ENCODE measurements around the gene KIF5C. TPM values are rescaled to one million over a fixed set of nuclear protein-coding genes. Genes with fewer than 3 reads are reported as not detected.

Gene KIF5C
- total and polyA plus RNA-seq, 4 donors = 0.06 to 0.25 (median 0.14) TPM

- H3K4me1 ChIP-seq (ENCODE audit: control insufficient read depth in 4 of 4, insufficient read depth in 4 of 4, low read length in 3 of 4) = no peaks in the 10 kb centered on the region
- H3K27ac ChIP-seq (ENCODE audit: low read depth in 1 of 2, low read length in 2 of 2) = no peak overlapping the region
- TF ChIP-seq HNF4G (IDR thresholded peaks at IDR 0.05) (no peak), RXRA (IDR thresholded peaks at IDR 0.05) (no peak), SP1 (IDR thresholded peaks at IDR 0.05) (no peak), TAF1 (conservative IDR thresholded peaks at IDR 0.05) (no peak), HNF4A (conservative IDR thresholded peaks at IDR 0.05) (no peak), JUND (IDR thresholded peaks at IDR 0.05) (no peak), EGR1 (IDR thresholded peaks at IDR 0.05; ENCODE audit: low read depth in 2 of 2) (no peak), NR2F2 (IDR thresholded peaks at IDR 0.05) (no peak), FOXA1 (IDR thresholded peaks at IDR 0.05) (no peak)
- TF ChIP-seq, protein P1, sequence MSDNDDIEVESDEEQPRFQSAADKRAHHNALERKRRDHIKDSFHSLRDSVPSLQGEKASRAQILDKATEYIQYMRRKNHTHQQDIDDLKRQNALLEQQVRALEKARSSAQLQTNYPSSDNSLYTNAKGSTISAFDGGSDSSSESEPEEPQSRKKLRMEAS (IDR thresholded peaks at IDR 0.05) = no peak
- TF ChIP-seq, protein P2, sequence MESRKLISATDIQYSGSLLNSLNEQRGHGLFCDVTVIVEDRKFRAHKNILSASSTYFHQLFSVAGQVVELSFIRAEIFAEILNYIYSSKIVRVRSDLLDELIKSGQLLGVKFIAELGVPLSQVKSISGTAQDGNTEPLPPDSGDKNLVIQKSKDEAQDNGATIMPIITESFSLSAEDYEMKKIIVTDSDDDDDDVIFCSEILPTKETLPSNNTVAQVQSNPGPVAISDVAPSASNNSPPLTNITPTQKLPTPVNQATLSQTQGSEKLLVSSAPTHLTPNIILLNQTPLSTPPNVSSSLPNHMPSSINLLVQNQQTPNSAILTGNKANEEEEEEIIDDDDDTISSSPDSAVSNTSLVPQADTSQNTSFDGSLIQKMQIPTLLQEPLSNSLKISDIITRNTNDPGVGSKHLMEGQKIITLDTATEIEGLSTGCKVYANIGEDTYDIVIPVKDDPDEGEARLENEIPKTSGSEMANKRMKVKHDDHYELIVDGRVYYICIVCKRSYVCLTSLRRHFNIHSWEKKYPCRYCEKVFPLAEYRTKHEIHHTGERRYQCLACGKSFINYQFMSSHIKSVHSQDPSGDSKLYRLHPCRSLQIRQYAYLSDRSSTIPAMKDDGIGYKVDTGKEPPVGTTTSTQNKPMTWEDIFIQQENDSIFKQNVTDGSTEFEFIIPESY (IDR thresholded peaks at IDR 0.05) = no peak
- TF ChIP-seq, protein P3, sequence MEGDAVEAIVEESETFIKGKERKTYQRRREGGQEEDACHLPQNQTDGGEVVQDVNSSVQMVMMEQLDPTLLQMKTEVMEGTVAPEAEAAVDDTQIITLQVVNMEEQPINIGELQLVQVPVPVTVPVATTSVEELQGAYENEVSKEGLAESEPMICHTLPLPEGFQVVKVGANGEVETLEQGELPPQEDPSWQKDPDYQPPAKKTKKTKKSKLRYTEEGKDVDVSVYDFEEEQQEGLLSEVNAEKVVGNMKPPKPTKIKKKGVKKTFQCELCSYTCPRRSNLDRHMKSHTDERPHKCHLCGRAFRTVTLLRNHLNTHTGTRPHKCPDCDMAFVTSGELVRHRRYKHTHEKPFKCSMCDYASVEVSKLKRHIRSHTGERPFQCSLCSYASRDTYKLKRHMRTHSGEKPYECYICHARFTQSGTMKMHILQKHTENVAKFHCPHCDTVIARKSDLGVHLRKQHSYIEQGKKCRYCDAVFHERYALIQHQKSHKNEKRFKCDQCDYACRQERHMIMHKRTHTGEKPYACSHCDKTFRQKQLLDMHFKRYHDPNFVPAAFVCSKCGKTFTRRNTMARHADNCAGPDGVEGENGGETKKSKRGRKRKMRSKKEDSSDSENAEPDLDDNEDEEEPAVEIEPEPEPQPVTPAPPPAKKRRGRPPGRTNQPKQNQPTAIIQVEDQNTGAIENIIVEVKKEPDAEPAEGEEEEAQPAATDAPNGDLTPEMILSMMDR (IDR thresholded peaks at IDR 0.05; ENCODE audit: low read depth, low read length, missing input control) = no peak
- TF ChIP-seq, protein P4, sequence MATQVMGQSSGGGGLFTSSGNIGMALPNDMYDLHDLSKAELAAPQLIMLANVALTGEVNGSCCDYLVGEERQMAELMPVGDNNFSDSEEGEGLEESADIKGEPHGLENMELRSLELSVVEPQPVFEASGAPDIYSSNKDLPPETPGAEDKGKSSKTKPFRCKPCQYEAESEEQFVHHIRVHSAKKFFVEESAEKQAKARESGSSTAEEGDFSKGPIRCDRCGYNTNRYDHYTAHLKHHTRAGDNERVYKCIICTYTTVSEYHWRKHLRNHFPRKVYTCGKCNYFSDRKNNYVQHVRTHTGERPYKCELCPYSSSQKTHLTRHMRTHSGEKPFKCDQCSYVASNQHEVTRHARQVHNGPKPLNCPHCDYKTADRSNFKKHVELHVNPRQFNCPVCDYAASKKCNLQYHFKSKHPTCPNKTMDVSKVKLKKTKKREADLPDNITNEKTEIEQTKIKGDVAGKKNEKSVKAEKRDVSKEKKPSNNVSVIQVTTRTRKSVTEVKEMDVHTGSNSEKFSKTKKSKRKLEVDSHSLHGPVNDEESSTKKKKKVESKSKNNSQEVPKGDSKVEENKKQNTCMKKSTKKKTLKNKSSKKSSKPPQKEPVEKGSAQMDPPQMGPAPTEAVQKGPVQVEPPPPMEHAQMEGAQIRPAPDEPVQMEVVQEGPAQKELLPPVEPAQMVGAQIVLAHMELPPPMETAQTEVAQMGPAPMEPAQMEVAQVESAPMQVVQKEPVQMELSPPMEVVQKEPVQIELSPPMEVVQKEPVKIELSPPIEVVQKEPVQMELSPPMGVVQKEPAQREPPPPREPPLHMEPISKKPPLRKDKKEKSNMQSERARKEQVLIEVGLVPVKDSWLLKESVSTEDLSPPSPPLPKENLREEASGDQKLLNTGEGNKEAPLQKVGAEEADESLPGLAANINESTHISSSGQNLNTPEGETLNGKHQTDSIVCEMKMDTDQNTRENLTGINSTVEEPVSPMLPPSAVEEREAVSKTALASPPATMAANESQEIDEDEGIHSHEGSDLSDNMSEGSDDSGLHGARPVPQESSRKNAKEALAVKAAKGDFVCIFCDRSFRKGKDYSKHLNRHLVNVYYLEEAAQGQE (IDR thresholded peaks at IDR 0.05) = no peak
- H3K9ac ChIP-seq (ENCODE audit: low read depth in 1 of 2, low read length in 2 of 2) = no peak overlapping the region
- no peaks in the 10 kb centered on the region for H3K36me3 ChIP-seq (ENCODE audit: control insufficient read depth in 4 of 4, insufficient read depth in 3 of 4, low read depth in 1 of 4, low read length in 3 of 4)
- 52% methylated on average over 8 of the region's 8 CpGs for WGBS
- H3K9me3 ChIP-seq (ENCODE audit: control insufficient read depth in 4 of 4, low read length in 3 of 4) = no peaks in the 10 kb centered on the region
- no peak for DNase-seq (ENCODE audit: low spot score)
- H3K4me3 ChIP-seq (ENCODE audit: low read depth in 1 of 3, low read length in 3 of 3) = no peak overlapping the region
- no peaks in the 10 kb centered on the region for H3K27me3 ChIP-seq (ENCODE audit: control insufficient read depth in 4 of 4, insufficient read depth in 4 of 4, low read length in 3 of 4)
Measured at GRCh38 chr2:148994341-148994740, 119.3 kb downstream of the KIF5C start.

GRCh38 chr2:148996805-148997204, 121.8 kb downstream of the KIF5C start:
- no peak overlapping the region for H3K9ac ChIP-seq (ENCODE audit: low read depth in 1 of 2, low read length in 2 of 2)
- 87% methylated on average over 6 of the region's 6 CpGs for WGBS
- no peak for TF ChIP-seq GABPA (IDR thresholded peaks at IDR 0.05 in 1 of 2, conservative IDR thresholded peaks at IDR 0.05 in 1 of 2)
- TF ChIP-seq FOXA2 (IDR thresholded peaks at IDR 0.05) = no peak
- no peak for TF ChIP-seq RXRA (IDR thresholded peaks at IDR 0.05)
- no peak for TF ChIP-seq SP1 (IDR thresholded peaks at IDR 0.05)
- TF ChIP-seq, protein P4 (IDR thresholded peaks at IDR 0.05) = no peak
- TF ChIP-seq JUND (IDR thresholded peaks at IDR 0.05) = no peak
- no peak for TF ChIP-seq HNF4G (IDR thresholded peaks at IDR 0.05)
- no peak for TF ChIP-seq NR2F2 (IDR thresholded peaks at IDR 0.05)
- TF ChIP-seq, protein P2 (IDR thresholded peaks at IDR 0.05) = no peak
- no peak for TF ChIP-seq FOXA1 (IDR thresholded peaks at IDR 0.05)
- TF ChIP-seq EGR1 (IDR thresholded peaks at IDR 0.05; ENCODE audit: low read depth in 2 of 2) = no peak
- no peak for TF ChIP-seq TAF1 (conservative IDR thresholded peaks at IDR 0.05)
- no peaks in the 10 kb centered on the region for H3K27me3 ChIP-seq (ENCODE audit: control insufficient read depth in 4 of 4, insufficient read depth in 4 of 4, low read length in 3 of 4)
- DNase-seq (ENCODE audit: low spot score) = no peak
- no peak overlapping the region for H3K27ac ChIP-seq (ENCODE audit: low read depth in 1 of 2, low read length in 2 of 2)
- no peaks in the 10 kb centered on the region for H3K9me3 ChIP-seq (ENCODE audit: control insufficient read depth in 4 of 4, low read length in 3 of 4)
- no peak overlapping the region for H3K4me3 ChIP-seq (ENCODE audit: low read depth in 1 of 3, low read length in 3 of 3)
- no peaks in the 10 kb centered on the region for H3K4me1 ChIP-seq (ENCODE audit: control insufficient read depth in 4 of 4, insufficient read depth in 4 of 4, low read length in 3 of 4)
- H3K36me3 ChIP-seq (ENCODE audit: control insufficient read depth in 4 of 4, insufficient read depth in 3 of 4, low read depth in 1 of 4, low read length in 3 of 4) = no peaks in the 10 kb centered on the region
